OCI-LY1 (cell line): ENCODE results near the gene EXOC6.

ENCODE experiments used
- EZH2 ChIP-seq: fragments of 200-600 bp; sonication (generic), shearing (Covaris generic); IDR thresholded peaks from 2 replicates; pipeline ENCODE4 v1.8.0; 2017; ENCODE audit warnings: borderline replicate concordance, mixed run types, mild to moderate bottlenecking, antibody characterized with exemption, low read length, moderate library complexity, mixed read lengths
- TF ChIP-seq, protein P1 (sequence below): fragments of 200-600 bp; sonication (generic), shearing (Covaris generic); IDR thresholded peaks from 2 replicates; pipeline ENCODE4 v1.5.1; 2017; ENCODE audit warnings: mild to moderate bottlenecking, antibody characterized with exemption, low read length, moderate library complexity, mixed read lengths

DNA sequence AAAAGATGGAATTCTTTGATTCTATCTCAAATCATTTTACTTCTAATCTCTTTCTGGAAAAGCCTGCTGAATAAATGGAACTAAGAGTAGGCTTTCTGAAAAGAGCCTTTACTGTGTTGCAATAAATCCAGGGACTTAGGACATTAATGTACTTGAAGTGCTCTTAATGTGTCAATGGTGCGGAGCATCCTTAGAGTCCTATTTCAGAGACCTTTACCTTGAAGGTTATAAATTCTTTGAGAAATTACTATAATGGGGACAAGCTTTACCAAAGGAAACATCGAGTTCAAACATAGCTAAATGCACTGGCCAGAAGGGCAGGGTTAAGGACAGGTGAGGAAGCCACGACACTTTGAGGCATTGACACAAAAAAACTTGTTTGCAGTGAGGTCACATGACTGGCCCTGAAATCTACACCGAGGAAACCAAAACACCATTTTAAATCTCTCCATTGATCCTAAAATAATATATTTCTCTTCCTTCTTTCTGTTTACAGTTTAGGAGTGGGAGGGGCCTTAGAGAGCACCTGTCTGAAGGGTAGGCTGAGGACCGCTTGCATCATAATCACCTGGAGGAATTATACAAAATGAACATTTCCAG lies 48.1 kb upstream of the EXOC6 start:
- TF ChIP-seq, protein P1, sequence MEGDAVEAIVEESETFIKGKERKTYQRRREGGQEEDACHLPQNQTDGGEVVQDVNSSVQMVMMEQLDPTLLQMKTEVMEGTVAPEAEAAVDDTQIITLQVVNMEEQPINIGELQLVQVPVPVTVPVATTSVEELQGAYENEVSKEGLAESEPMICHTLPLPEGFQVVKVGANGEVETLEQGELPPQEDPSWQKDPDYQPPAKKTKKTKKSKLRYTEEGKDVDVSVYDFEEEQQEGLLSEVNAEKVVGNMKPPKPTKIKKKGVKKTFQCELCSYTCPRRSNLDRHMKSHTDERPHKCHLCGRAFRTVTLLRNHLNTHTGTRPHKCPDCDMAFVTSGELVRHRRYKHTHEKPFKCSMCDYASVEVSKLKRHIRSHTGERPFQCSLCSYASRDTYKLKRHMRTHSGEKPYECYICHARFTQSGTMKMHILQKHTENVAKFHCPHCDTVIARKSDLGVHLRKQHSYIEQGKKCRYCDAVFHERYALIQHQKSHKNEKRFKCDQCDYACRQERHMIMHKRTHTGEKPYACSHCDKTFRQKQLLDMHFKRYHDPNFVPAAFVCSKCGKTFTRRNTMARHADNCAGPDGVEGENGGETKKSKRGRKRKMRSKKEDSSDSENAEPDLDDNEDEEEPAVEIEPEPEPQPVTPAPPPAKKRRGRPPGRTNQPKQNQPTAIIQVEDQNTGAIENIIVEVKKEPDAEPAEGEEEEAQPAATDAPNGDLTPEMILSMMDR, result no peak
- no peak for TF ChIP-seq EZH2
